GM10248 (cell line): Measurements from ENCODE around the gene ABCF2.

Source experiments
- CTCF ChIA-PET: fragments of 300-600 bp; sonication (Branson Sonifier 250); formaldehyde crosslinking; extraction: SDS; loops from one replicate; lab custom pipeline; 2021; ENCODE audit warnings: antibody characterized with exemption; lab: Yijun Ruan, JAX
- POLR2A ChIA-PET: fragments of 350-650 bp; sonication (Branson Sonifier 250); formaldehyde crosslinking; extraction: SDS; loops from one replicate; lab custom pipeline; 2020; ENCODE audit warnings: antibody characterized with exemption; lab: Yijun Ruan, JAX
- DNase-seq: peaks from one replicate; pipeline ENCODE4 v3.0.0; 2012; ENCODE audit errors: extremely low spot score
- CTCF ChIP-seq: IDR thresholded peaks from 2 replicates; pipeline ENCODE4 v1.5.1; 2012; ENCODE audit warnings: mild to moderate bottlenecking, low read depth; ENCODE audit errors: extremely low read depth, missing control alignments, control extremely low read depth

ABCF2 gene

GRCh38 chr7:151208253-151208862 lies 18.6 kb downstream of the ABCF2 start:
- no peak for DNase-seq
- TF ChIP-seq CTCF = no peak
- CTCF ChIA-PET = interaction anchor here (1.2 to 1.4 kb wide), 3 partner anchors 11 to 36 kb away, joined by 3 to 4 read pairs (median 4); no protein-coding TSS in a partner anchor
- POLR2A ChIA-PET = no interaction called here

GRCh38 chr7:151207804-151208203 lies 19.2 kb downstream of the ABCF2 start:
- CTCF ChIA-PET = interaction anchor here (1.2 to 1.6 kb wide), 3 partner anchors 11 to 36 kb away, joined by 4 to 6 read pairs (median 4); no protein-coding TSS in a partner anchor
- no peak for TF ChIP-seq CTCF
- POLR2A ChIA-PET = no interaction called here
- DNase-seq = no peak

GRCh38 chr7:151207315-151207714 lies 19.7 kb downstream of the ABCF2 start:
- ChIA-PET POLR2A (no interaction called here), CTCF (interaction anchor here (1.1 to 1.6 kb wide), 5 partner anchors 12 to 83 kb away, joined by 3 to 6 read pairs (median 4); no protein-coding TSS in a partner anchor)
- TF ChIP-seq CTCF = no peak
- no peak for DNase-seq

- ChIA-PET POLR2A (no interaction called here), CTCF (interaction anchor here (0.8 to 1.6 kb wide), 7 partner anchors 19 to 83 kb away, joined by 3 to 6 read pairs (median 3); no protein-coding TSS in a partner anchor)
- no peak for DNase-seq
- no peak for TF ChIP-seq CTCF
These were observed 20.1 kb downstream of the ABCF2 start for GRCh38 chr7:151206914-151207313.

- TF ChIP-seq CTCF = no peak
- CTCF ChIA-PET = interaction anchor here (0.9 to 1.6 kb wide), 4 partner anchors 34 to 82 kb away, joined by 3 to 4 read pairs (median 4); no protein-coding TSS in a partner anchor
- DNase-seq = no peak
- POLR2A ChIA-PET = no interaction called here
These were observed 21.3 kb downstream of the ABCF2 start for GRCh38 chr7:151205730-151206129.

- no peak for TF ChIP-seq CTCF
- ChIA-PET CTCF (interaction anchor here (1.2 to 1.6 kb wide), 3 partner anchors 9 to 42 kb away, joined by 3 to 4 read pairs (median 3); no protein-coding TSS in a partner anchor), POLR2A (no interaction called here)
- DNase-seq = no peak
These were observed 22.5 kb downstream of the ABCF2 start for GRCh38 chr7:151204383-151205032.
